Measurements from ENCODE around the gene CDK6.

The CDK6 gene

GRCh38 chr7:92705831-92706230, 130.5 kb downstream of the CDK6 start:
- DNase-seq, result no peak

DNA sequence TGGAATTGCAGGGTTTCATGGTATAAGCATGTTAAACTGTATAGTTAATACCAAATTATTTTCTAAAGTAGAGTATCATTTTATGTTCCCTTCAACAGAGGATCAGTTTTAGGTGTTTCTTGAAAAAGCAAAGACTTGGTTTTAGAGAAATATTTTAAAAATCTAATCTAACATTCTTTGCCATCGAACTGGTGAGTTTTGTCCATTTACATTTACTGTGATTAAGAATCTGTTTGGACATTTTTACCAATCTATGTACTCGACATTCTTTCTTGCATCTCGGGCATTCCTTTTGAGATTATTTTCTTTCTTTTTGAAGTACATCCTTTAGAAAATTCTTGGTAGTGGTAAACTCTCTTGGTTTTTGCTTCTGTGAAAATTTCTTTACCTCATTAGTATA, 131.5 kb downstream of the CDK6 start:
- DNase-seq, result no peak

DNA sequence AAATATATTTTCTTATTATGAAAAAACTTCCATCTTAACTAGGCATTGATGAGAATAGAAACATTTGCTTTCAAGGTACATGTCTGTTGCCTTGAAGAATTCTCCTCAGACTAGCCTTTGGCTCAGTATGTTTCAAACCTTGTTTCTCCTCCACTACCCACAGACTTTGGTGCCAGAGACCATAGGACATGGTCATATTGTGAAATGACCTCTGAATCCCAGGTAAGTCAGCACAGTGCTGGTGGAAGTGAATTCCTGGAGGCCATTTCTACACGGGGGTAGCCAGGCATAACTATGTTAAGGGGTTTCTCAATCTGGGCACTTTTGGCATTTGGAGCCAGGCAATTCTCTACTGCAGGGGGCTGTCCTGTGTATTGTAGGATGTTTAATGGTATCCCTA, 133.8 kb downstream of the CDK6 start:
- no peak for DNase-seq

DNA sequence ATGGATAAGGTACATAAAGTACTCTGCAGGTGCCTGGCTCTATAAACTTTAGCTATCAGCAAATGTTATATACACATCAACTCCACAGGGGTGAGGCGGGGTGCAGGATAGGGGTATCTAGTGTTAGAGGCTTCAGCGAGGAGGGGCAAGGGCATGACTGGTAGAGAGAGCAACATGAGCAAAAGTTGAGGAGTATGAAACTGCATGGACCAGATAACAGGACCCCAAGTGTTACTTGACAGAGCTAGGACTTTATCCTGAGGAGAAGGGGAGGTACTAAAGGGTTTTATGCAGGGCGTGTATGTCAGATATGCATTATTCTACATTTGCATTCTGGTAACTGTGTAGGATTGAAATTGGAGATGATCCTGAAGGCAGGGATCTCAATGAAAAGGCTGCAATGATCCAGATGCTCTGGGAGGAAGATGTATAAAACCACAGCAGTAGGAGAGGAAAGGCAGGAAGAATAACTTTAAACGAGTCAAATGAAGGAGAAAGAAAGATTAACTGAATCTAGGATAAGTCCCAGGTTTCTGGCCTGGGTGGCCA, 136.3 kb downstream of the CDK6 start:
- no peak for DNase-seq

DNA sequence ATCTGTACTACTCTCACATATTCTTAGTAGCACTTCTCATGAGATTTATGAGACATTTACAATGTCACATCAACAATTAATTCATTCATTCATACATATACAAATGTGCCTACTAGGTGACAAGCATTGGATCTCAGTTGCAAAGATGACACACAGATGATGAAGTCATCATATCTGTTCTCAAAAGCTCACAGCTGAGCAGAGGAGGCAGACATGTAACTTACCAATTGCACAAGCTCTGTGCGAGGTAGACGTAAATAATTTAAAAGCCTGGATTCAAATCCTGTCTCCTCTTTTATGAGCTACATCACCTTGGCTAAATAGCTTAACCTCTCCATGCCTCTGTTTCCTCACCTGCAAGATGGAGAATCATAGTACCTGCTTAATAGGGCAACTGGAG, 136.8 kb downstream of the CDK6 start:
- no peak for DNase-seq

DNA sequence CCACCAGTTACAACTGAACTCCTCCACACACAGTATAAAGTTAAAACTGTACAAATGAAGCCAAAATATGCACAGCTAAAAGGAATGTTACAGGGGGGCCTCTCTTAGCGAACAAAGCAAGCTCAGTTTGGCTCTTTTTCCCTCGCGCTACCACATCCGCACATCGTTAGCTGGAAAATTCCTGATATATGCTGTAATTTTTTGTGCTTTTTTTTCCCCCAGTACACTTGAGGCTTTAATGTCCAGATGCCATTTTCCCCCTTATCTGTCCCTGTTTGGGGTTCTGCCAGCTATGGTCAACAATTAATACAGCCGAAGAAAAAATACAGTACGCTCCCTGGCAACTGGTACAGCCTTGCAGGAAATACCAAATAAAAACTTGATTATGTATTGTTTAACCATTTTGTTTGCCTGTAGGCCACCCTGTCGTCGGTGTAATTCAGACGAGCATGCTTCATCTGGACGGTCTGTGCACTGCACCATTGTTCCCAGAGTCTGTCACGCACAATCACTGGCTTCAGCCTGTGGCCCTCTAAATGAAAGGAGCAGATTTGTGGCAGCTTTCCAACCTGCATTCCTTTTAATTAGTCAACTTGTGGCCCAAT, 138.0 kb downstream of the CDK6 start:
- DNase-seq, result peak; percentile 39

DNA sequence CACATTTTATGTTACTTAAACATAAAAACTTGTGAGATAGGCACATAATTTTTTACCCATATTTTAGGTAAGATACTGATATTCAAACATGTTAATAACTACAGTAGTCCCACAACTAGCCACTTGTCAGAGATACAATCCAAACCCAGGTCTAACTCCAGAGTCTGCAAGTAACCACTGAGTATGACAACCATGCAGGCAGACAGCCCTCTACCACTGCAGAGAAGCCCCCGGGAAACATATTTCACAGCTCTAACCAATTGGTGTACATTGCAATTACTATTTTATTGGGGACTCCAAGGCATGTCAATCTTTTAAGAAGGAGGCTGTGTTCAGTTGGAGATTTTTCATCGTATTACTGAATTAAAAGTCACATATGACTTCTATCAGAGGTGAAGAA, 139.0 kb downstream of the CDK6 start:
- DNase-seq, result no peak

GRCh38 chr7:92697012-92697411, 139.4 kb downstream of the CDK6 start:
- DNase-seq, result no peak

GRCh38 chr7:92696584-92696983, 139.8 kb downstream of the CDK6 start:
- DNase-seq, result no peak

GRCh38 chr7:92695308-92696261, 140.8 kb downstream of the CDK6 start:
- no peak for DNase-seq

- DNase-seq, result no peak
These were observed 142.2 kb downstream of the CDK6 start for GRCh38 chr7:92694211-92694610.

DNA sequence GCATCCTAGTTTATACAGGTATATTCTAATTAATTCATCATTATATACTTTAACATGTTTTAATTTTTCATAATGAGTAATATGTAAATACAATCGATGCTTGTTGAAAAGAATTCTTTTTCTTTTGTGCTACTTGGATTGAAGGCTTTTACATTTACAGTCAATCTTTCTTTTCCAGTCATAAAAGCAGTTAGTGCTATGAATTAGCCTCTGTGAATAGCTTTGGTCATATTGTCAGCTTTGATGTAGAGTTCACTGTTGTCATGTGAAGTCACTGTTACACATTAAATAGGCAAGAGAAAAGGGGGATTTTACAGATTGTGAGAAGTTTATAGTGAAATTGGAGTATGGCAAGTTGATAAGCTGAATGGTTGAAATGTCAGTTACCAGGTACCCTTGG, 142.9 kb downstream of the CDK6 start:
- DNase-seq, result no peak

GRCh38 chr7:92691578-92691977, 144.8 kb downstream of the CDK6 start:
- DNase-seq, result peak; percentile 11

- DNase-seq, result no peak
These were observed 151.0 kb downstream of the CDK6 start for GRCh38 chr7:92685136-92686042.

GRCh38 chr7:92684274-92684673, 152.1 kb downstream of the CDK6 start:
- no peak for DNase-seq

GRCh38 chr7:92682903-92683539, 153.4 kb downstream of the CDK6 start:
- no peak for DNase-seq

DNA sequence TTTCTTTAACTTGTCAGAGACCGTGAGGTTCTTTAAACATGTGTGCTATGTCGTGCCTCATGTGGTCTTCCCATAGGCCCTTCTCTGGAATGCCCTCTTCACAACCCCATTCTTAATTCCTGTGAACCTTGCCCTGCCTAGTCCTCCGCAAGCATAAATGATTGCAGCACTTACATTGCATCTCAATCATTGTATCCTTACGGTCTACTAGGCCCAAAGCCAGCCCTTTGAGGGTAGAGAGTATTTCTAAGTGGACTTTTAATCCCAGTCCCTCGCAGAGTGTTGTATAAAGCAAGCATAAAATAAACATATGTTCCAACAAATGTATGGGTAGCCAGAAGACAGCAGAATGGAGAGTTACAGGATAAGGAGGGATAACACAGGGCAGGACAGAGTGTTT, 154.0 kb downstream of the CDK6 start:
- DNase-seq, result no peak

GRCh38 chr7:92681633-92682032, 154.7 kb downstream of the CDK6 start:
- no peak for DNase-seq

GRCh38 chr7:92680442-92680841, 155.9 kb downstream of the CDK6 start:
- DNase-seq, result no peak

GRCh38 chr7:92678291-92678920, 158.0 kb downstream of the CDK6 start:
- DNase-seq, result peak; percentile 24

GRCh38 chr7:92674379-92674778, 162.0 kb downstream of the CDK6 start:
- DNase-seq, result peak; percentile 50
